Kidney (tissue), 14 donors: ENCODE data around the gene TRIM13. TPM values are rescaled to one million over a fixed set of nuclear protein-coding genes. Genes with fewer than 3 reads are reported as not detected.

Experiments used
- DNase-seq, 5 donors: peaks; one replicate each; pipeline ENCODE4 v3.0.0-alpha.2; 2013 to 2020
- FAIRE-seq: peaks from 2 replicates; lab custom pipeline; 2012; peaks lifted over from hg19 to GRCh38; lab: Jason Lieb, UNC
- H3K27ac ChIP-seq, 2 donors: one replicate each; pipeline ENCODE4 v1.7.0; 2013; ENCODE audit warnings: low read depth in 2 of 2, low read length in 2 of 2, inconsistent platforms in 1 of 2
- H3K27me3 ChIP-seq: one replicate; pipeline ENCODE4 v1.7.1; 2013; ENCODE audit warnings: low read length, inconsistent platforms; ENCODE audit not compliant: control insufficient read depth, insufficient read depth
- H3K36me3 ChIP-seq, 3 donors: one replicate each; pipeline versions ENCODE4 v1.7.0 to v1.7.1; 2013; ENCODE audit warnings: low read length in 3 of 3, control low read depth in 1 of 3, inconsistent platforms in 1 of 3; ENCODE audit not compliant: insufficient read depth in 3 of 3, control insufficient read depth in 2 of 3
- H3K4me1 ChIP-seq, 3 donors: one replicate each; pipeline versions ENCODE4 v1.7.0 to v1.7.1; 2013; ENCODE audit warnings: low read length in 3 of 3, inconsistent platforms in 1 of 3, low read depth in 1 of 3; ENCODE audit not compliant: control insufficient read depth in 2 of 3, insufficient read depth in 2 of 3
- H3K4me3 ChIP-seq, 3 donors: one replicate each; pipeline versions ENCODE4 v1.7.0 to v1.8.1; 2013; ENCODE audit warnings: low read length in 3 of 3, control low read depth in 1 of 3, inconsistent platforms in 1 of 3
- H3K9ac ChIP-seq, 3 donors: one replicate each; pipeline versions ENCODE4 v1.7.0 to v1.7.1; 2013; ENCODE audit warnings: low read length in 3 of 3, control low read depth in 1 of 3, inconsistent platforms in 1 of 3
- H3K9me3 ChIP-seq, 3 donors: one replicate each; pipeline versions ENCODE4 v1.7.0 to v1.7.1; 2013; ENCODE audit warnings: low read length in 3 of 3, control low read depth in 1 of 3, inconsistent platforms in 1 of 3; ENCODE audit not compliant: control insufficient read depth in 2 of 3, insufficient read depth in 1 of 3
- intact Hi-C: fragments of 100-400 bp; cut with DNase I; formaldehyde crosslinking; loops from one replicate; pipeline ENCODE4 v1.11.1; 2022
- polyA plus RNA-seq: library from polyadenylated mRNA; stranded (reverse); fragments of 350-450 nt; fragmentation: Illumina TruSeq; extraction: RNeasy Lipid Tissue Mini Kit (QIAGEN cat#74804); gene quantifications from one replicate; pipeline ENCODE4 v1.2.3, GENCODE V29; 2014; ENCODE audit warnings: low read depth, low replicate concordance; ENCODE audit not compliant: insufficient read depth
- total RNA-seq: library from RNA; stranded (reverse); fragmentation: NEBNext Ultra II Directional; extraction: Animal tissue kit (Norgen Biotek cat#: 25700); gene quantifications from one replicate; pipeline ENCODE4 v1.2.1, GENCODE V29; 2021
- TF ChIP-seq, protein P1 (sequence below): IDR thresholded peaks from 3 replicates; pipeline ENCODE4 v1.5.1; 2012; ENCODE audit warnings: mild to moderate bottlenecking, moderate library complexity, borderline replicate concordance; ENCODE audit not compliant: insufficient read depth; ENCODE audit errors: extremely low read depth
- donor health status: control.
- donor health status: control.
- donor health status: control.
- donor health status: control.
- donor health status: control.
- donor health status: DM: yes; HTN: yes; CAD: no.
- donor health status: Normal renal cell carcinoma (clear cell type).

TRIM13 gene
- total and polyA plus RNA-seq, 2 donors from 2014 or later = 28.2 to 29.9 TPM

DNA sequence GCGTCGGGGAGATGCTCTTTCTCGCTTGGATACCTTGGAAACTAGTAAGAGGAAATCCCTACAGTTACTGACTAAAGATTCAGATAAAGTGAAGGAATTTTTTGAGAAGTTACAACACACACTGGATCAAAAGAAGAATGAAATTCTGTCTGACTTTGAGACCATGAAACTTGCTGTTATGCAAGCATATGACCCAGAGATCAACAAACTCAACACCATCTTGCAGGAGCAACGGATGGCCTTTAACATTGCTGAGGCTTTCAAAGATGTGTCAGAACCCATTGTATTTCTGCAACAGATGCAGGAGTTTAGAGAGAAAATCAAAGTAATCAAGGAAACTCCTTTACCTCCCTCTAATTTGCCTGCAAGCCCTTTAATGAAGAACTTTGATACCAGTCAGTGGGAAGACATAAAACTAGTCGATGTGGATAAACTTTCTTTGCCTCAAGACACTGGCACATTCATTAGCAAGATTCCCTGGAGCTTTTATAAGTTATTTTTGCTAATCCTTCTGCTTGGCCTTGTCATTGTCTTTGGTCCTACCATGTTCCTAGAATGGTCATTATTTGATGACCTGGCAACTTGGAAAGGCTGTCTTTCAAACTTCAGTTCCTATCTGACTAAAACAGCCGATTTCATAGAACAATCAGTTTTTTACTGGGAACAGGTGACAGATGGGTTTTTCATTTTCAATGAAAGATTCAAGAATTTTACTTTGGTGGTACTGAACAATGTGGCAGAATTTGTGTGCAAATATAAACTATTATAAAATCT, 15.7 kb downstream of the TRIM13 start:
- DNase-seq = no peak
- TF ChIP-seq, protein P1, sequence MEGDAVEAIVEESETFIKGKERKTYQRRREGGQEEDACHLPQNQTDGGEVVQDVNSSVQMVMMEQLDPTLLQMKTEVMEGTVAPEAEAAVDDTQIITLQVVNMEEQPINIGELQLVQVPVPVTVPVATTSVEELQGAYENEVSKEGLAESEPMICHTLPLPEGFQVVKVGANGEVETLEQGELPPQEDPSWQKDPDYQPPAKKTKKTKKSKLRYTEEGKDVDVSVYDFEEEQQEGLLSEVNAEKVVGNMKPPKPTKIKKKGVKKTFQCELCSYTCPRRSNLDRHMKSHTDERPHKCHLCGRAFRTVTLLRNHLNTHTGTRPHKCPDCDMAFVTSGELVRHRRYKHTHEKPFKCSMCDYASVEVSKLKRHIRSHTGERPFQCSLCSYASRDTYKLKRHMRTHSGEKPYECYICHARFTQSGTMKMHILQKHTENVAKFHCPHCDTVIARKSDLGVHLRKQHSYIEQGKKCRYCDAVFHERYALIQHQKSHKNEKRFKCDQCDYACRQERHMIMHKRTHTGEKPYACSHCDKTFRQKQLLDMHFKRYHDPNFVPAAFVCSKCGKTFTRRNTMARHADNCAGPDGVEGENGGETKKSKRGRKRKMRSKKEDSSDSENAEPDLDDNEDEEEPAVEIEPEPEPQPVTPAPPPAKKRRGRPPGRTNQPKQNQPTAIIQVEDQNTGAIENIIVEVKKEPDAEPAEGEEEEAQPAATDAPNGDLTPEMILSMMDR = no peak
- Histone ChIP-seq H3K4me1 (peaks cover 0 to 7% (median 0%) of the 10 kb centered on the region in 3 donors), H3K27me3 (no peaks in the 10 kb centered on the region), H3K36me3 (peaks cover 4 to 14% (median 7%) of the 10 kb centered on the region in 3 donors), H3K4me3 (no peak overlapping the region), H3K27ac (no peak overlapping the region), H3K9ac (no peak overlapping the region), H3K9me3 (no peaks in the 10 kb centered on the region)
- intact Hi-C loops = no loop called here
- FAIRE-seq = no peak

DNA sequence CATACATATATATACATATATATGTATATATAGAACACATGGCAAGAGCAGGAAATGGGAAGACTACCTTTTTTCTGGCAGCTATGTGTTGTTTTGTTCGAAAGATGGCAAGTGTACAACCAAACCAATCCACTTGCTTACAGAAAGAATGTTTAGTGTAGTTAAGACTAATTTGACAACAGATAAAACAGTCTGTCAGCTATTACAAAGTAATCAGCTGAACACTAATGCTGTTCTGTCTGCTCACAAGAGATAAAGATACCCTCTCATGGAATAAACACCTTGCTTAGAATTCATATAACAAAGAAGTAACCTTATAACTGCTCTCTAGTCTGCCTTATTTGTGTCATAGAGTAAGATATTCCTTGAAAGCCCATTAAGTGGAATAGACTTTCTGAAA, 17.5 kb downstream of the TRIM13 start:
- TF ChIP-seq, protein P1 = no peak
- intact Hi-C loops = no loop called here
- no peak overlapping the region for H3K9ac ChIP-seq
- no peak overlapping the region for H3K27ac ChIP-seq
- peaks cover 4 to 14% (median 7%) of the 10 kb centered on the region in 3 donors for H3K36me3 ChIP-seq
- H3K4me1 ChIP-seq = peaks cover 0 to 7% (median 0%) of the 10 kb centered on the region in 3 donors
- H3K27me3 ChIP-seq = no peaks in the 10 kb centered on the region
- no peak overlapping the region for H3K4me3 ChIP-seq
- DNase-seq = no peak
- no peaks in the 10 kb centered on the region for H3K9me3 ChIP-seq
- FAIRE-seq = no peak

DNA sequence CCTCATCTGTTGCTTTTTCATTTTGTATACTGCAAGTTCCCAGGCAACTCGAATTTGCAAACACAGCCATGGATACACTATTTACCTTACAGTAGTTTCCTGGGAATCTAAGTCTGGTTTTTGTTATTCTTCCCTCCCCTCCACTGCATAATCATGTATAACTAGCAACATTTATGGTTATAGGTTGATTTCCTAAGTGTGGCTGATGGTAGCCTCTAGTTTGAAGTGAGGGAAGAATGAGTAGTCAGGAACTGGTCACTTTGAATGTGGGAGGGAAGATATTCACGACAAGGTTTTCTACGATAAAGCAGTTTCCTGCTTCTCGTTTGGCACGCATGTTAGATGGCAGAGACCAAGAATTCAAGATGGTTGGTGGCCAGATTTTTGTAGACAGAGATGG, 18.4 kb downstream of the TRIM13 start, which contains the start of gene KCNRG:
TSS of gene KCNRG (plus strand) at position 187 of the 400 bp plus-strand sequence. CDS start at position 237, 50 bp downstream.
- Histone ChIP-seq H3K36me3 (peaks cover 4 to 14% (median 7%) of the 10 kb centered on the region in 3 donors), H3K4me3 (no peak within 1 kb of the TSS), H3K27me3 (no peaks in the 10 kb centered on the region), H3K27ac (peak within 1 kb of the TSS in 1 of 2 donors; percentile 51), H3K9ac (no peak within 1 kb of the TSS), H3K4me1 (peaks cover 0 to 7% (median 0%) of the 10 kb centered on the region in 3 donors), H3K9me3 (no peaks in the 10 kb centered on the region)
- TF ChIP-seq, protein P1 = no peak
- no peak for FAIRE-seq
- DNase-seq = peak in 2 of 5 donors; percentile 39 to 40
- intact Hi-C loops = no loop called here
